Smooth muscle cell (in vitro differentiated cells): ENCODE results near the gene AGPAT1. TPM values are rescaled to one million over a fixed set of nuclear protein-coding genes. Genes with fewer than 3 reads are reported as not detected.

Experiments used
- DNase-seq: peaks from one replicate; lab custom pipeline; 2025; ENCODE audit not compliant: unreplicated experiment; lab: John Stamatoyannopoulos, UW
- H2AFZ ChIP-seq: fragments of 200-600 bp; sonication (generic); 2 replicates; pipeline ENCODE4 v1.6.0; 2016; ENCODE audit warnings: antibody characterized with exemption, low read depth, mild to moderate bottlenecking
- H3F3A ChIP-seq: fragments of 200-600 bp; sonication (generic); 2 replicates; pipeline ENCODE4 v1.6.0; 2017; ENCODE audit warnings: antibody characterized with exemption, low read depth
- H3K27ac ChIP-seq: fragments of 200-600 bp; sonication (generic); 2 replicates; pipeline ENCODE4 v1.5.1; 2016; ENCODE audit warnings: low read depth, mild to moderate bottlenecking
- H3K27me3 ChIP-seq: fragments of 200-600 bp; sonication (generic); 2 replicates; pipeline ENCODE4 v1.6.1; 2016; ENCODE audit warnings: low read depth, mild to moderate bottlenecking
- H3K36me3 ChIP-seq: fragments of 200-600 bp; sonication (generic); 2 replicates; pipeline ENCODE4 v1.5.1; 2016; ENCODE audit warnings: low read depth
- H3K4me1 ChIP-seq: fragments of 200-600 bp; sonication (generic); 2 replicates; pipeline ENCODE4 v1.5.1; 2016; ENCODE audit warnings: low read depth
- H3K4me2 ChIP-seq: fragments of 200-600 bp; sonication (generic); 2 replicates; pipeline ENCODE4 v1.6.0; 2016; ENCODE audit warnings: mild to moderate bottlenecking
- H3K4me3 ChIP-seq: fragments of 200-600 bp; sonication (generic); 2 replicates; pipeline ENCODE4 v1.5.1; 2016; ENCODE audit warnings: mild to moderate bottlenecking
- H3K79me2 ChIP-seq: fragments of 200-600 bp; sonication (generic); 2 replicates; pipeline ENCODE4 v1.6.0; 2016; ENCODE audit warnings: low read depth, mild to moderate bottlenecking
- H3K9ac ChIP-seq: fragments of 200-600 bp; sonication (generic); 2 replicates; pipeline ENCODE4 v1.6.0; 2016; ENCODE audit warnings: low read depth
- H3K9me3 ChIP-seq: fragments of 200-600 bp; sonication (generic); replicated peaks from 2 replicates; pipeline ENCODE4 v1.5.1; 2016; ENCODE audit warnings: low read depth
- H4K20me1 ChIP-seq: fragments of 200-600 bp; sonication (generic); 2 replicates; pipeline ENCODE4 v1.6.0; 2016; ENCODE audit warnings: low read depth
- CTCF ChIP-seq: fragments of 200-600 bp; sonication (generic); IDR thresholded peaks from 2 replicates; pipeline ENCODE4 v1.5.1; 2017; ENCODE audit warnings: borderline replicate concordance, mild to moderate bottlenecking, antibody characterized with exemption; ENCODE audit not compliant: insufficient read depth, poor library complexity, severe bottlenecking
- WGBS: methylation state at CpG from one replicate; pipeline ENCODE4 v1.1.7; 2016; ENCODE audit warnings: low lambda C conversion rate; 5-methylcytosine and 5-hydroxymethylcytosine counted together
- polyA plus RNA-seq: library from polyadenylated mRNA; unstranded; fragments of >200 nt; fragmentation: Nextera tagmentation; extraction: Ambion mirVana; gene quantifications from 2 replicates; pipeline ENCODE4 v1.2.1, GENCODE V29; 2016
- total RNA-seq: library from RNA; depleted of rRNA; stranded (reverse); fragments of >200 nt; gene quantifications from 2 replicates; pipeline ENCODE4 v1.2.3, GENCODE V29; 2014

The AGPAT1 gene
- total and polyA plus RNA-seq, 2 experiments from 2014 or later, result 52.4 to 71.1 TPM

GRCh38 chr6:32149092-32149755 lies 26.7 kb downstream of the AGPAT1 start:
- no peaks in the 10 kb centered on the region for H3K36me3 ChIP-seq
- H2AFZ ChIP-seq, result no peak overlapping the region
- TF ChIP-seq CTCF, result no peak

GRCh38 chr6:32148289-32149091 lies 27.4 kb downstream of the AGPAT1 start:
- Histone ChIP-seq H3K4me1 (peaks cover 12% of the 10 kb centered on the region), H3K4me2 (peak overlapping the region; percentile 52), H3K9ac (no peak overlapping the region), H3K36me3 (no peaks in the 10 kb centered on the region), H3K27me3 (peaks cover 26% of the 10 kb centered on the region), H4K20me1 (no peaks in the 10 kb centered on the region), H3K4me3 (peak overlapping the region; percentile 34), H3K27ac (no peak overlapping the region), H3F3A (no peaks in the 10 kb centered on the region), H3K79me2 (no peaks in the 10 kb centered on the region), H2AFZ (peak overlapping the region; percentile 58), H3K9me3 (no peaks in the 10 kb centered on the region)
- whole genome bisulfite sequencing, result 41% methylated on average over 39 of the region's 39 CpGs
- DNase-seq, result no peak
- TF ChIP-seq CTCF, result peak; percentile 17

More at GRCh38 chr6:32149092-32149755, 26.7 kb downstream of the AGPAT1 start:
- Histone ChIP-seq H3K4me1 (peaks cover 12% of the 10 kb centered on the region), H3K27me3 (peaks cover 26% of the 10 kb centered on the region), H3K9ac (no peak overlapping the region), H3K27ac (no peak overlapping the region), H3K4me2 (peak overlapping the region; percentile 52), H4K20me1 (no peaks in the 10 kb centered on the region), H3K9me3 (no peaks in the 10 kb centered on the region), H3K79me2 (no peaks in the 10 kb centered on the region), H3K4me3 (peak overlapping the region; percentile 32), H3F3A (no peaks in the 10 kb centered on the region)
- DNase-seq, result no peak
- 55% methylated on average over 47 of the region's 47 CpGs for WGBS

GRCh38 chr6:32147401-32148132 lies 28.3 kb downstream of the AGPAT1 start:
- Histone ChIP-seq H3K36me3 (no peaks in the 10 kb centered on the region), H3K27ac (no peak overlapping the region), H3K4me3 (no peak overlapping the region), H3F3A (no peaks in the 10 kb centered on the region), H3K79me2 (no peaks in the 10 kb centered on the region), H3K27me3 (peaks cover 26% of the 10 kb centered on the region), H3K9me3 (no peaks in the 10 kb centered on the region), H3K4me2 (no peak overlapping the region), H2AFZ (no peak overlapping the region), H3K9ac (no peak overlapping the region), H4K20me1 (no peaks in the 10 kb centered on the region), H3K4me1 (peaks cover 10% of the 10 kb centered on the region)
- no peak for TF ChIP-seq CTCF
- no peak for DNase-seq
- 97% methylated on average over 4 of the region's 4 CpGs for WGBS
